CD4-positive, alpha-beta T cell (primary cell): ENCODE data around the gene KIAA0319L. TPM values are rescaled to one million over a fixed set of nuclear protein-coding genes. Genes with fewer than 3 reads are reported as not detected.

Source experiments
- ATAC-seq: fragments of 200-7000 bp; cut with Tn5 transposase; one replicate; pipeline ENCODE4 v1.10.0; 2022; ENCODE audit warnings: mild to moderate bottlenecking; ENCODE audit not compliant: poor library complexity
- CTCF ChIA-PET: fragments of 350-600 bp; sonication (Branson Sonifier 250); formaldehyde crosslinking; loops from one replicate; lab custom pipeline; 2021; ENCODE audit warnings: antibody characterized with exemption, inconsistent platforms; lab: Charles Lee
- POLR2A ChIA-PET: fragments of 350-600 bp; sonication (Branson Sonifier 250); formaldehyde crosslinking; loops from one replicate; lab custom pipeline; 2021; ENCODE audit warnings: antibody characterized with exemption, inconsistent platforms; lab: Charles Lee
- DNase-seq, 14 experiments: peaks; one replicate each; pipeline ENCODE4 v3.0.0-alpha.2; 2013 to 2020; ENCODE audit warnings: mixed read lengths in 2 of 14
- H3K27ac ChIP-seq, 2 donors: one replicate each; pipeline versions ENCODE4 v1.5.1 to v1.7.0; 2013; ENCODE audit warnings: low read length in 2 of 2, low read depth in 1 of 2, mild to moderate bottlenecking in 1 of 2
- H3K27me3 ChIP-seq, 2 experiments: 1 replicate in 1 of 2; 2 replicates in 1 of 2; pipeline versions ENCODE4 v1.6.1 to v1.7.0; 2013; ENCODE audit warnings: low read length in 2 of 2, control low read depth in 1 of 2, mild to moderate bottlenecking in 1 of 2, moderate library complexity in 1 of 2; ENCODE audit not compliant: insufficient read depth in 2 of 2, control insufficient read depth in 1 of 2
- H3K36me3 ChIP-seq: one replicate; pipeline ENCODE4 v1.6.1; 2013; ENCODE audit warnings: low read length, control low read depth; ENCODE audit not compliant: insufficient read depth
- H3K4me1 ChIP-seq: one replicate; pipeline ENCODE4 v1.6.1; 2013; ENCODE audit warnings: low read length, control low read depth; ENCODE audit not compliant: insufficient read depth
- H3K4me3 ChIP-seq: one replicate; pipeline ENCODE4 v1.5.1; 2013; ENCODE audit warnings: mild to moderate bottlenecking, low read length, moderate library complexity
- H3K9me3 ChIP-seq, 2 experiments: 1 replicate in 1 of 2; 2 replicates in 1 of 2; pipeline versions ENCODE4 v1.6.1 to v1.7.0; 2013; ENCODE audit warnings: low read length in 2 of 2, mild to moderate bottlenecking in 2 of 2, control low read depth in 1 of 2, moderate library complexity in 1 of 2; ENCODE audit not compliant: control insufficient read depth in 1 of 2, insufficient read depth in 1 of 2
- H3K27ac Mint-ChIP-seq: one replicate; pipeline ENCODE4 v1.8.0; 2020; ENCODE audit warnings: mixed read lengths
- H3K27me3 Mint-ChIP-seq: one replicate; pipeline ENCODE4 v1.8.0; 2021; ENCODE audit warnings: mixed read lengths
- H3K36me3 Mint-ChIP-seq: one replicate; pipeline ENCODE4 v1.8.0; 2021; ENCODE audit warnings: low read depth, mixed read lengths
- H3K4me1 Mint-ChIP-seq: one replicate; pipeline ENCODE4 v1.8.0; 2021; ENCODE audit warnings: low read depth, mixed read lengths
- H3K4me3 Mint-ChIP-seq: one replicate; pipeline ENCODE4 v1.8.0; 2020; ENCODE audit warnings: mild to moderate bottlenecking, mixed read lengths
- H3K9me3 Mint-ChIP-seq: one replicate; pipeline ENCODE4 v1.8.0; 2020; ENCODE audit warnings: mixed read lengths
- intact Hi-C, 2 experiments: fragments of 100-400 bp; cut with DNase I in 1 of 2; cut with micrococcal nuclease in 1 of 2; formaldehyde crosslinking; loops; one replicate each; pipeline versions ENCODE4 v1.15.1 to v1.9.0; 2023 to 2025; cut with DNase I, micrococcal nuclease
- total RNA-seq, 174 experiments: library from RNA in 2 of 174; stranded (reverse) in 2 of 174; gene quantifications; one replicate each; pipeline ENCODE4 v1.2.3 and lab custom pipeline; 2021 to 2026
- TF ChIP-seq, protein P1 (sequence below): fragments of 200-600 bp; IDR thresholded peaks from one replicate; pipeline ENCODE4 v1.8.0; 2022; ENCODE audit warnings: antibody characterized with exemption, mild to moderate bottlenecking

KIAA0319L gene
- total RNA-seq, 2 experiments from 2014 or later: 50.9 to 53.3 TPM

DNA sequence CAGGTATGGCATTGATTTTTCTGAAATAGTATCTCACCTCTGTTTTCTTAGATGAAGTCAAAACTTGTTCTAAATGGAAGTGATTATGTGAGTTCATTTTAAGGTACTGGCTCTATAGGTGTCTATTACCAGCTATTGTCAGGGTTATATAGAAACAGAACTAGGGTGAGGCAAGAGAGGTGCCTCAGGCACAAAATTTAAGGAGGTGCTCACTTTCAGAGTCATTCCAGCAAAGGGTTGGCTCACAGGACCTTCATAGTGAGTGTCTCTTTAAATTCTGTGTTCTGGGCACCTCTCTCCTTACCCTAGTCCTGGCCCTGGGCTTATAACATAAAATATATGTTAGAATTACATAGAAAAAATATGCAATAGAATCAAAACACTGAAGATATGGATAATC lies 49.3 kb downstream of the KIAA0319L start:
- Mint-ChIP-seq H3K9me3 (no peaks in the 10 kb centered on the region), H3K4me3 (no peak overlapping the region), H3K36me3 (no peaks in the 10 kb centered on the region), H3K27me3 (no peaks in the 10 kb centered on the region), H3K27ac (peak overlapping the region; percentile 88), H3K4me1 (peaks cover 72% of the 10 kb centered on the region)
- Histone ChIP-seq H3K4me1 (peaks cover 41% of the 10 kb centered on the region), H3K27me3 (no peaks in the 10 kb centered on the region), H3K27ac (peak overlapping the region; percentile 3 to 81), H3K36me3 (no peaks in the 10 kb centered on the region), H3K9me3 (no peaks in the 10 kb centered on the region), H3K4me3 (no peak overlapping the region)
- intact Hi-C loops: loop anchor here (1.0 to 5.0 kb wide), 4 partner anchors 31 to 57 kb away; partner anchors contain the start of genes KIAA0319L (in 1 of the 2) and NCDN (in 1 of the 2)
- no peak for DNase-seq
- no peak for ATAC-seq
- CTCF ChIA-PET: interaction anchor here (1.0 to 1.7 kb wide), 2 partner anchors 38 to 57 kb away, joined by 3 to 6 read pairs; no protein-coding TSS in a partner anchor
- POLR2A ChIA-PET: interaction anchor here (1.6 to 3.4 kb wide), 3 partner anchors 29 to 49 kb away, joined by 6 to 35 read pairs (median 9); partner anchors contain the start of genes KIAA0319L and NCDN
- TF ChIP-seq, protein P1, sequence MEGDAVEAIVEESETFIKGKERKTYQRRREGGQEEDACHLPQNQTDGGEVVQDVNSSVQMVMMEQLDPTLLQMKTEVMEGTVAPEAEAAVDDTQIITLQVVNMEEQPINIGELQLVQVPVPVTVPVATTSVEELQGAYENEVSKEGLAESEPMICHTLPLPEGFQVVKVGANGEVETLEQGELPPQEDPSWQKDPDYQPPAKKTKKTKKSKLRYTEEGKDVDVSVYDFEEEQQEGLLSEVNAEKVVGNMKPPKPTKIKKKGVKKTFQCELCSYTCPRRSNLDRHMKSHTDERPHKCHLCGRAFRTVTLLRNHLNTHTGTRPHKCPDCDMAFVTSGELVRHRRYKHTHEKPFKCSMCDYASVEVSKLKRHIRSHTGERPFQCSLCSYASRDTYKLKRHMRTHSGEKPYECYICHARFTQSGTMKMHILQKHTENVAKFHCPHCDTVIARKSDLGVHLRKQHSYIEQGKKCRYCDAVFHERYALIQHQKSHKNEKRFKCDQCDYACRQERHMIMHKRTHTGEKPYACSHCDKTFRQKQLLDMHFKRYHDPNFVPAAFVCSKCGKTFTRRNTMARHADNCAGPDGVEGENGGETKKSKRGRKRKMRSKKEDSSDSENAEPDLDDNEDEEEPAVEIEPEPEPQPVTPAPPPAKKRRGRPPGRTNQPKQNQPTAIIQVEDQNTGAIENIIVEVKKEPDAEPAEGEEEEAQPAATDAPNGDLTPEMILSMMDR: no peak

DNA sequence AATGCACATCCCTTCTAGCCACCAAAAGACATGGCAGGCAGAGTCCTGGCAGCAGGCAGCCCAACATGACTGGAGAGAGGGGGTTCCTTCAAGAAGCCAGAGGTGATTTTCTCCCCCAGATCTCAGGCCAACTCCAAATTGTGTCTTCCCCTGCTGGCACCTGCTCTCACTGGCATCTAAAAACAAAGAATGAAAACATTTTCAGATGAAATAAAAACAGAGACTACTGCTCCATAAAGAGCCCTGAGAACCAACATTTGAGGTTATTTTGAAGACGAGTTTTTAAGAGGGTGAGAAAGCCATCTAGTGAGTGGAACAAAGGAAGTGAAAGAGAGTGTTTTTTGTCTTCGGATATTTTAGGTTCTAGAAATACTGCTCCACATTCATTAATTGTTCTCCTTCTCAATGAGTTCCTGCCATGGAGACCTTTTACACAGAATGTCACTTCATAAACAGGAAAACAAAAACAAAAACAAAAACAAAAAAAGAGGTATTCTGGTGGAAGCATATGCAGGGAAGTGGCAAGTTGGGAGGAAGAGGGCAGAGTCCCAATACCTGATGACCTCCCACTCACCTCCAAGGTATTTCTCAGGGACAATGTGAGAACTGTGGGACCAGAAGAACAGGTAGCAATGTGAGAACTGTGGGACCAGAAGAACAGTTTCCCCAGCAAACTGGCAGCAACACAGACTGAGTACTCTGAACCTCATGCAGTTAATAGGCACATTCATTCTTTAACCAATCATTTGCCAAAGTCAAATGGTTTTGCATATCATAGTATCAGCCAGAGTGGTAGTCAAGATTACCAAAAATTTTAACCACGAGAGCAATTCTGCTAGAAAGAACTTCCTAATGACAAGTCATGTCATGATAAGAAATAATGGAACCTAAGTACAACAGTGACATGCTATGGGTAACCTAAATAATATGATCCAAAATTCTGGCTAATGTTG lies 50.0 kb downstream of the KIAA0319L start:
- peak overlapping the region; percentile 62 for H3K4me3 Mint-ChIP-seq
- intact Hi-C loops: loop anchor here (1.0 to 5.0 kb wide), 4 partner anchors 32 to 56 kb away; partner anchors contain the start of genes KIAA0319L (in 1 of the 2) and NCDN (in 1 of the 2)
- ATAC-seq: peak; percentile 12

More for the DNA sequence above, 50.0 kb downstream of the KIAA0319L start:
- CTCF ChIA-PET: interaction anchor here (0.5 to 2.5 kb wide), 5 partner anchors 11 to 56 kb away, joined by 3 to 12 read pairs (median 6); no protein-coding TSS in a partner anchor
- TF ChIP-seq, protein P1: no peak
- H3K36me3 Mint-ChIP-seq: no peaks in the 10 kb centered on the region
- peak overlapping the region; percentile 88 for H3K27ac Mint-ChIP-seq
- Histone ChIP-seq H3K27ac (peak overlapping the region; percentile 72 to 81), H3K4me1 (peaks cover 41% of the 10 kb centered on the region), H3K4me3 (peak overlapping the region; percentile 24), H3K9me3 (no peaks in the 10 kb centered on the region), H3K27me3 (no peaks in the 10 kb centered on the region), H3K36me3 (no peaks in the 10 kb centered on the region)
- H3K4me1 Mint-ChIP-seq: peaks cover 79% of the 10 kb centered on the region
- DNase-seq: peak in 7 of 14 experiments; percentile 3 to 50 (median 28)
- POLR2A ChIA-PET: interaction anchor here (0.7 to 3.4 kb wide), 17 partner anchors 9 to 314 kb away, joined by 3 to 38 read pairs (median 6); partner anchors contain the start of genes KIAA0319L, NCDN and SFPQ
- H3K9me3 Mint-ChIP-seq: no peaks in the 10 kb centered on the region
- no peaks in the 10 kb centered on the region for H3K27me3 Mint-ChIP-seq
